Globus pallidus (tissue), 1 donor: ENCODE results near the gene CMTM1.
"Not testable (repeated sequence)": the region's sequence is repeated elsewhere in the genome, so short reads cannot be mapped to it uniquely, and the experiment has no call there.

ENCODE experiments used
- DNase-seq: peaks from one replicate; pipeline ENCODE4 v3.0.0-alpha.2; 2015; ENCODE audit warnings: low spot score

CMTM1 gene

DNA sequence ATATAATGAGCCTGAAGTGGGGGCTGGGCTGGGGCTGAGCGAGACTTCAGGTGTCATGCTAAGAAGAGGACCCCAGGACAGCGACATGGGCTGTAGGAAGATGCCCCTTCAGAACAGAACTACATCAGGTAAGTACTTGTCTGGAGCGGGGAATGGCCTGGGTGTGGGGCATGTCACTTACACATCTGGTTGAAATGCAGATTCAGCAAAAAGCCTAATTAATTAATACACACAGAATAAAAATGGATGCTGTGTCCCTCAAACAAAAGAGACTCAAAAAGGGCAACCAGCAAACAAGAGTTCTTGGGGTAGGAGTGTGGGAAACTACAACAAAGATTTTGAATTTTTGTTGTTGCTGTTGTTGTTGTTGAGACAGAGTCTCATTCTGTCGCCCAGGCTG lies 24.8 kb downstream of the CMTM1 start:
- DNase-seq = no peak

DNA sequence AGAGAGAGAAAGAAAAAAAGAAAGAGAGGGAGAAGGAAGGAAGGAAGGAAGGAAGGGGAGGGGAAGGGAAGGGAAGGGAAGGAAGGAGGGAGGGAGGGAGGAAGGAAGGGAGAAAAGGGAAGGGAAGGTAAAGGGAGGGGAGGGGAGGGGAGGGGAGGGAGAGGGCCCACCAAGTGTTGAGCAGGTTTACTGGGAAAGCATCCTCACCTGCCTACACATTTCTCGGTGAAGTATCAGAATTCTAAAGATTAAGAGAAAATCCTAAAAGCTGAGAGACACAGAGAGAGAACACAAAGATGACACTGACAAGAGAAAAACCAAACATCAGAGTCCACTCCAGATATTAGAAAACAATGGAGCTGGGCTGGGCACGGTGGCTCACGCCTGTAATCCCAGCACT lies 26.0 kb downstream of the CMTM1 start:
- DNase-seq = no peak

DNA sequence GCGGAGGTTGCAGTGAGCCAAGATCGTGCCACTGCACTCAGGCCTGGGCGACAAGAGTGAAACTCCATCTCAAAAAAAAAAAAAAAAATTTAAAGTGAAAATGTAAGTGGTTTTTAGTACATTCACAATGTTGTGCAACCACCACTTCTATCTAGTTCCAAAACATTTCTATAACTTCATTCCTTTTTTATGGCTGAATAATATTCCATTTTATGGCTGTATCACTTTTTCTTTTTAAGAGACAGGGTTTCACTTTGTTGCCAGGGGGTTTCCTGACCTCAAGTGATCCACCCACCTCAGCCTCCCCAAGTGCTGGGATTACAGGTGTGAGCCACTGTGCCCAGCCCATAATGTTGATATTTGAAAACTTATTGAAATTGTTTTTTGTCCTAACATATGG lies 26.6 kb downstream of the CMTM1 start:
- no peak for DNase-seq

DNA sequence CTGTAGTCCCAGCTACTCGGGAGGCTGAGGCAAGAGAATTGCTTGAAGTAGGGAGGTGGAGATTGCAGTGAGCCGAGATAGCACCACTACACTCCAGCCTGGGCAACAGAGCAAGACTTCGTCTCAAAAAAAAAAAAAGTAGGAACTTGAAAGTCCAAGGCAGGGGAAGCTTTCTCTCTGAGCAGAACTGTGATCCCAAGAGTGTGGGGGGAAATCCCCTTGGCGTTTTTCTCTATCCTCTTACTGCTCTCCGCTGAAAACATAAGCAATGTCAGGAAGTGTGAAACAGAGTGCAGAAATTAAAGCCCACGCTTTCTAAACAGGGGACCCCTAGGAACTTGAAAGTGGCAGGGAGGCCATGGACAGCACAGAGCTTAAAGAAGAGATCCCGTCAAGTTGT lies 28.5 kb downstream of the CMTM1 start:
- DNase-seq = no peak

DNA sequence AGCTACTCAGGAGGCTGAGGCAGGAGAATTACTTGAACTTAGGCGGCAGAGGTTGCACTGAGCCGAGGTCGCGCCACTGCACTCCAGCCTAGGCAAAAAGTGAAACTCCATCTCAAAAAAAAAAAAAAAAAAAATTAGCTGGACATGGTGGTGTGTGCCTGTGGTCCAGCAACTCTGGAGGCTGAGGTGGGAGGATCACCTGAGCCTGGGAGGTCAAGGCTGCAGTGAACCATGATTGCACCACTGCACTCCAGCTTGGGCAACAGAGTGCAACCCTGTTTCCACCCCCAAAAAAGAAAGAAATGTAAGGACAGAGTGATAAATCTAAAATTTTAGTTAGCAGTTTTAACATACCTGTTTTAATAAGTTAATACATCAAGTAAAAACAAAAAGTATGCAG lies 30.3 kb downstream of the CMTM1 start:
- DNase-seq = not testable (repeated sequence)

DNA sequence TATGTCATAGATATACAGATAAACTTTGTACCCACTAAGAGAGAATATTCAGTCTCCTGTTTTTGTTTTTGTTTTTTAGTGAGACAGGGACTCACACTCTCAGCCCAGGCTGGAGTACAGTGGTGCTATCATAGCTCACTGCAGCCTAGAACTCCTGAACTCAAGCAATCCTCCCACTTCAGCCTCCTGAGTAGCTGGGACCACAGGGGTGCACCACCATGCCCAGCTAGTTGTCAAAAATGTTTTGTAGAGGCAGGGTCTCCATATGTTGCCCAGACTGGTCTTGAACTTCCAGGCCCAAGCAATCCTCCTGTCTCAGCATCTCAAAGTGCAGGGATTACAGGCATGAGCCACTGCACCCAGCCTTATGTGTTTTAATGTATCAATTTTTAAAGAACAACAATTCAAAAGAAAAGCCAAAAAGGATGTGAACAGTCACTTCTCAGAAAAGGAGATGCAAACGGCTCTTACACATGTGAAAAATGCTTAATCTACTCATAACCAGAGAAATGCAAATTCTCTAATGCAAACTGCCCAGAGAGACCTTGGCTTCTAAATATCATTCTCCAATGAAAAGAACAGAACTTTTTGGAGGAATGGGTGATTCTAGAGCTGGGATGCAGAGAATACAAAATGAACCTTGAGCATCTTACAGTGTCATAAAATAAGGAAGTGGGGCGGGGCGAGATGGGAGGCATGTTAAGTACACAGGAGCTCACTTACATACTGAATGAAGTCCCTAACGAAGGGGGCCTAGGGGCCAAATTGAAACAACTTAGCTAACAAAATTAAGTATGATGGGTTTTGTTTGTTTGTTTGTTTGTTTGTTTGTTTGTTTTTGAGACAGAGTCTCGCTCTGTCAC lies 31.0 kb downstream of the CMTM1 start:
- DNase-seq = no peak

DNA sequence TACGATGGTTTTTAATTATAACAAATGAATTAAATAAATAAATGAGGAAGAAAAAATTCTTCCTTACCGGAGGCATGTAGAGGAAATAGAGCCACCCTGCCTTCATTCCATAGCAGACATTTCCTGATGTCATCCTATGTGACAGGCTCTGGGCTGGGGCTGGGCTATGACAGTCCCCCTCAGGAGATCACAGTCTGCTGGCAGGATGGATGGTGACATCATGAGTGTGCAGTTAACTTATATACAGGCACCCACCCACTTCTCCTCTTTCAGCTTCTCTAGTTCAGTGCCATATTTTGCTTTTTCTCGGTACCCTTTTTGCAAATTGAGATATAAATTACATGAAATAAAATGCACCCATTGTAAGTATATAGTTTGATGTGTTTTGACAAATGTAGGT lies 31.9 kb downstream of the CMTM1 start:
- DNase-seq = no peak

DNA sequence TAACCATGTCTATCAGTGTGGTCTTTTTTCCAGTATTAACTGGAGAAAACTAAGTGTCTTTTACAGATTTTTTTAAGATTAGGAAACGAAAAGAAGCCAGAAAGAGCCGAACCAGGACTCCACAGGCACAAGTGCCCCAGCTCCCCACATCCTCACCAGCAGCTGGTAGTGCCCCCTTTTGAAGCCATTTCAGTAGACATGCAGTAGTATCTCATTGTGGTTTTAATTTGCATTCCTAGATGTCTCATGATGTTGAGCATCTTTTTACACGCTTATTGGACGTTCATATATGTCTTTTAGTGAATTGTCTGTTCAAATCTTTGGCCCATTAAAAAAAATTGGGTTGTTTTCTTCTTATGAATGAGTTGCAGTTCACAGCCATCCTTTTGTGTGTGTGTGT lies 33.5 kb downstream of the CMTM1 start:
- no peak for DNase-seq

DNA sequence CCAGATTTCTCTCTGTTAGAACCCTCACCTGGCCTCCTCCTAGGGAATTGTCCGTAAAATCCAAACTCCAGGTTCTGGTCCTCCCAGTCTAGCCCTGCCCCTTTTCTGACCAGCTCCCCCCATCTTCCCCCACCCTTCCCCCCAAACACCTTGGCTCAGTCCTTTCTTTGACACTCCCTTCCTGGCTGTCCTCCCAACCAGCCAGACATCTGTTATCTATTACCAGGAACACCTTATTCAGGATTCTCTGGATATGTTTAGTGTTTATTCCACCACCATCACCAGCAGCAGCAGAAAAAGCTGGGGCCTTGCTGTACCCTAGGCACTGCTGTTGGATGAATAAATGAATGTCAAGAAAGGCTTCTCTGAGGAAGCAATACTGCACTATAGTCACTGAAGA lies 34.2 kb downstream of the CMTM1 start:
- no peak for DNase-seq

DNA sequence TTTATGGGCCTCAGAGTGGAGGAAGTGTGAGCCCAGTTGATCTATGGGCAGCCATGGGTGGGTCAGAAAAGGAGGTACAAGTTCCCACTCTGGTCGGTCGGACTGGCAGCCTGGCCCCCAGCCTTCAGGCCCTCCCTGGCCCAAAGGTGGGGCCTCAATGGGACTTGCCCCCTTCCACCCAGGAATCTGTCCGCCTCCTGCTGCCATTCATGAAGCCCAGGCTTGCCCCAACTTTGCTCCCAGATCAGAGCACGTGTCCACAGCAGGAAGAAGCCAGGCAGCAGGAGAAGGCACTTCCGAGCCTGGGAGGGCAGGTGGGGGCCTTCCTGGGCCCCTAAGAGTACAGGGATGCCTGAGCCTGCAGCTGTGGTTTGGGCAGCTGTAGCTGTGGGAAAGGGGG lies 35.2 kb downstream of the CMTM1 start:
- DNase-seq = no peak

DNA sequence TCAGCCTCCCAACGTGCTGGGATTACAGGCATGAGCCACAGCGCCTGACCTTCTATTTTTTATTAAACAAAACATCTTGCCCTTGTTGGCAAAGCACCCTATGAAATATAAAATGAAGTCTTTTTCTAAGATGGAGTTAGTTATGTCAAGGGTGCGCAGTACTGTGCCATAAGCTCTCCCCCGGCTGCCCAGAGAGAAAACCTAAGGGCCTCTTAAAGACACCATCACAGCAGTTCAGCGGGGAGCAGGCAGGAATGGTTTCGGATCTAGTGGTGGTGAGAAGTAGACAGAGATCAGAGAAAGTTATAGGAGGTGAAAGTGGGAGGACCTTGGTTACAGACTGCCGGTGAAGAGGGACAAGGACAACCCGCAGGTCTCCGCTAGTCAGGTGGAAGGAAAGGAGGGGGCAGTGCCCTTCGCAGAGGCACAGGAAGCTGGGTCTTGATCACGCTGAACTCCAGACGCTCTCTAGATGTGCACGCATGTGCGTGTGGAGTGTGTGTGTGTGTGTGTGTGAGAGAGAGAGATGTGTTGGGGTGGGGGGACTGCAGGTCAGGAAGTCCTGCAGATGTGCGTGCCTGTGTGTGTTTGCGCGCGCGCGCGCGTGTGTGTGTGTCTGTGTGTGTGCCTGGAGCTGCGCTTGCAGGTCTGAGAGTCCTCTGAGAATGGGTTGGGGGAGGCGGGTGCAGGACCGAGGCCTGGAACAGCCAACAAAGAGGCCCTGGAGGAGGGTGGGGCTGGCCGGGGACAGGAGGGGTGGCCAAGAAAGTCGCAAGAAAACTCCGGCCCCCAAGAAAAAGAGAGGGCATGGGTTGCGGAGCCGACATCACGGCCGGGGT lies 37.5 kb downstream of the CMTM1 start:
- no peak for DNase-seq

DNA sequence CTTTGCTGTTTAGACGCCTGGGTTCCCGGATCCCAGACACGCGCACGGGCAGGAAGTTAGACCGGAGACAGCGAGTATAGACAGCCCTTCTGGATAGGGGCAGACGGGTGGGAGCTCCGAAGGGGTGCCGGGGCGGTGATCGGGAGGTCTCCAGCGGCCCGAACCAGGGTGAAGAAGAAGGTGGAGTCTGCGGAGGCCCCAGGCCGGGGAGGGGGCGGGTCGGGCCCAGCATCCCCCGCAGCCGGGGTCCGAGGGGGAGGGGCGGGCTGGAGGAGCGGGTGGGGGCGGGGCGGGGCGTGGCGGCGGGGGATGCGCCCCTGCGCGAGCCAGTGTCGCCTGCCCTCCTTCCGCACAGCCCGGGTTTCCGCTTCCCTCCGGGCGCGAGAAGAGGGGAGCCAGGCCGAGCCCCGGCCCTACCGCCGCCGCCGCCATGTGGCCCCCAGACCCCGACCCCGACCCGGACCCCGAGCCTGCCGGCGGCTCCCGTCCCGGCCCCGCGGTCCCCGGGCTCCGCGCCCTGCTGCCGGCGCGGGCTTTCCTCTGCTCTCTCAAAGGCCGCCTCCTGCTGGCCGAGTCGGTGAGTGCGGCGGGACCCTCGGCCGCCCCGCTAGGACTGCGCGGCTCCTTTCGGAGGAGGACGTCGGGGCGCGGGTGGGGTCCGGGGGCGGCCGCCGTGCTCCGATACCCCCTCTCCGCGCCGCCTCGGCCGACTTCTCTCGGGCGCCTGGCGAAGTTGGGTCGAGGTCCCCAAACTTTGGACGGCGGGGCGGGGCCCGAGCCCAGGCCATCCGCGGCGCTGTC lies 38.3 kb downstream of the CMTM1 start, which contains the start of gene CMTM3:
Gene CMTM3, plus strand, starts transcription at position 329 of the 801 bp plus-strand sequence. Its CDS starts 102 bp downstream, at position 431.
- DNase-seq = no peak

DNA sequence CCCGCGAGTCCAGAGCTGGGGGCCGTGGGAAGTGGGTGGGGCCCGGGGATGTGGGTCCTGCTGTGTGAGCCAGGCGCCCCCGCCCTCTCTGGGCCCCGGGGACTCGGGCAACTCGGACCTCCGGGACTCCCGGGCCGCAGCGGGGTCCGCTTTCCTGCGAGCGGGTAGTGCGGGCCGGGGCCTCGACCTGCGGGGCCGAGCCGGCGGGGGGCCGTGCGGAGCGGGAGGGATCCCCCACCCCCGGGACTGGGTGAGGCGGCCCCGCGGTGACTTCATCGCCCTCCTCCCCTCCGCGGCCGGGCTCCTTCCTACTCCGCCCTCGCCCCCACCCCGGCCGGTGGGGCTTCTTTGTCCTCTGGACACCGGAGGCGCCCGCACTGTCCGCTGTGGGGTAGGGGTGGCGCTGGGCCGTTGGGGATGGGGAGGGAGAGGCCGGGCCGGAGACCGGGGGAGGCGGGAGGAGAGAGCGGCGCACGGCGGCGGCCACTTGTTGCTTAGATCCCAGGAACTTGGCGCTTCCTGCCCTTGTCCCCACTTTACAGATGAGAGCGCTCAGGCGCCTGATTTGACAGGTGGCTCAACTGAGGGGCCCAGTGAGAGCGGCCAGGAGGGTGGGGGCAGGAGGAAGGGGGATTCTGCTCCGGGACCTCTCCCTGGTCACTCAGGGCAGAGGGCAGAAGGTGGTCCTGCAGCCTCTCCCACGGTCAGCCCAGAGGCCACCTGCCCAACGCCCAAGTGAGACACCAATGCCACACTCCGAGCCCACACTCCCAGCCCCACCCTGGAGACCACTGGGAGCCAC lies 39.1 kb downstream of the CMTM1 start:
- no peak for DNase-seq

DNA sequence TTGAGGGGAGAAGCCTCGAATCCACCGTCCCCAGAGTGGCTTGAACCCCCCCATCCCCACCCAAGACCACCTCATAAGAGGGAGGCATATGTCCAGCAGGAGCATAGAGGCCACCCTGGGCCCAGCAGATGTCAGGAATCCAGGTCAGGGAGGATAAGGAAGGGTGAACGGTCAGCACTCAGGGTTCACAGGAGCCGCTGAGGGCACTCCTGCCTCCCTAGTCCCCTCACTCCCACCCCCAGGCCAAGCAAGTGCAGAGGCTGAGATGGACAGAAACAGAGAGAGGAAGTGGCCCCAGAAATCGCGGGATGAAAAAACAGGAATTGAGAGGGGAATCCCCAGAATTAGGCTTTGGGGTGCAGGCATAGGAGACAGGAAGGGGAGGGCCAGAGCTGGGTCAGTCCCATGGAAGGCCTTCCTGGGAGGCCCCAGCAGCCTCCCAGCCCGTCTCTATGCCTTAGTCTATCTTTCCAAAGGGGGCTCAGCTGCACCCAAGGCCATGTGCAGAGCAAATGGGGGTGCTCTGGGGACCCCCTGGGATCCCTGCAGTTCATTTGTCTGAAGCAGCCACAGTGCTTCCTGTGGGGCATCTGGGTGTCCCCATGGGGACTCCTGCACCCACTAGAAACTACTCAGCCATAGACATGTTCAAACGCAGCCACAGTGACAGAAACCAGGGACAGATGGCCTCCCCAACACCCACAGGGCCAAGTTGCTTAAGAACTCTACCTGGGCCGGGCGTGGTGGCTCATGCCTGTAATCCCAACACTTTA lies 39.9 kb downstream of the CMTM1 start:
- DNase-seq = no peak

DNA sequence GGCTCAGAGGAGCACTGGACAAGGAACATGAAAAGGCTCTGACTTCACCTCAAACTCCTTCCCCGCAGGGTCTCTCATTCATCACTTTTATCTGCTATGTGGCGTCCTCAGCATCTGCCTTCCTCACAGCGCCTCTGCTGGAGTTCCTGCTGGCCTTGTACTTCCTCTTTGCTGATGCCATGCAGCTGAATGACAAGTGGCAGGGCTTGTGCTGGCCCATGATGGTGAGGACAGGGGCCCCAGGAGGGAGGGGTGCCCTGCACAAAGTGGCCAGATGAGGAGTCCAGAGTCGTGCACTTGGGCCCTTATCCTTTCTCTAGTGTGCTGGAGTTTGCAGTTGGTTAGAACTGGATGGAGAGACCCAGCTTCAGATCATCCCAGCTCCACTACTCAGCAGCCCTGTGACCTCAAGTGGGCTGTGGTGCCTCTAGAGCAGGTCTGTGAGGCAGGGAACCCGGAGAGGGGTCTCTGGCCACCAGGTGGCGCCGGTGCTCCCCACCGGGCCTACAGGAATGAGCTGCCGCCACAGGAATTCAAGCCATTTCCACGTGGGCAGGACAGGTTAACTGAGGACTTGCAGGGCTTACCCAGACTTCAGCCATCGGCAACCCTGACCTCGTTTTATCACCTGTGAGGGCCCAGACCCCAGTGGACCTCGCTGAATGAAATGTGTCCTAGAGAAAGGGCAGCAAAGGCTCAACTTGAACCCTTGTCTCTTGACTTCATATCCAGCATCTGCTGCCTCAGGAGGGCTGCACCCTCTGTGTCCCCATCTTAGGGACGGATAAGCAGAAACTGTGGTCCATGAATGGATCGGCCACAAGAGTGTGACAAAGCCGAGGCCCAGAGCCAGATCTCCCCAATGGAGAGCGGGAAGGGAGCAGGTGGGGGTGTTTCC lies 42.3 kb downstream of the CMTM1 start:
- DNase-seq = peak; percentile 61

DNA sequence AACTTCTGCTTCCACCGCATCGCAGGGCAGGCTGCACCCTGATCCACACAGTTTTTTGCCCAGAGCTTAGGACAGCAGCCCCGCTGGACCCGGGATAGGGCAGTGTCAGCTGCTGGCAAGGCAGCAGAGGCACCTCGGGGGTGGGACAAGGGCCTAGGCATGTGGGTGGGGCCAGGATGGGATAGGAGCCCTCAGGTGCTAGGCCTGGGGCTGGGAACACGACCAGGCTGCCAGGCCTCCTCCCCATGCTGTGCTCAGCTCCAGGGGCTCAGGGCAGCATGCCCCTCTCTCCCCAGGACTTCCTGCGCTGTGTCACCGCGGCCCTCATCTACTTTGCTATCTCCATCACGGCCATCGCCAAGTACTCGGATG lies 42.9 kb downstream of the CMTM1 start:
- no peak for DNase-seq

DNA sequence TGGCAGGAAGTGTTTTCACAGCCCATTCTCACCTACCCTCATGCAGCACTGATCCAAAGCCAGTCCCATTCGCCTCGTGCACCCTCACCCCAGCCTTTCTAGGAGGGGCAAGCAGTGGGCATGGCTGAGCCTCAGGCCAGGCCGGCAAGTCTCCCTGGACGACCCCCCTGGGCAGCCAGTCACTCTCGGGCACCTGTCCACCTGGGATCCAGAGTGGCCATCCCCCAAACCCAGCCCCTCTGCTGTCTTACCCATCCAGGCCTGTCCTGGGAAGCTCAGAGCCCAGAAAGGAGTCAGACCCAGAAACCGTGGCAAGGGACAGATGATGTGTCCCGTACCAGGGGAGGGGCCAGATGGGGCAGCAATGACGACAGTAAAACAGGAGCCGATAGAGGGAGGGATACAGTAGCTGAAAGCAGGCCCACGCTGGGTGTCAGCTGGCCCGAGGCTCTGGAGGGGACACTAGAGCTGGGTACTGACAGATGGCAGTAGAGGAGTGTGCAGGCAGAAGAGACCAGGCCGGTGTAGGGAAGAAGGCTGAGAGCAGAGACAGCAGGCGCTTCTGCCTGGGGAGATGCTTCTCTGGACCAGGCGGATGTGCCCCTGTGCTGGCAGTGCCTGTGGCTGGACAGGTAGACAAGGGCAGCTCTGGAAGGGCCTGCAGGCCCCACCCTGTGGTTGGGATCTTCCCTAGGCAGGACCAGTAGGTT lies 44.0 kb downstream of the CMTM1 start:
- no peak for DNase-seq

DNA sequence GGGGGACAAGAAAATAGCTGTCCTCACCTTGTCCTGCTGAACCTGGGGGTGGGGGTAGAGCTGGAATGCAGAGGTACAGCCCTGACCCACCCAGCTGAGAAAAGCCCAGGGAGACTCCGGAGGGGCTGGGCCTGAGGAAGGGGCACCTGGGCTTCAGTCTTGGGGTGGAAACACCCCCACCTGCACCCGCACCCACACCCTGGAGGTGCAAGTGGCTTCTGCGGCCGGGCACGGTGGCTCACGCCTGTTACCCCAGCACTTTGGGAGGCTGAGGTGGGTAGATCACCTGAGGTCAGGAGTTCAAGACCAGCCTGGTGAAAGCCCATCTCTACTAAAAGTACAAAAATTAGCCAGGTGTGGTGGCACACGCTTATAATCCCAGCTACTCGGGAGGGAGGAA lies 45.7 kb downstream of the CMTM1 start:
- DNase-seq = not testable (repeated sequence)

DNA sequence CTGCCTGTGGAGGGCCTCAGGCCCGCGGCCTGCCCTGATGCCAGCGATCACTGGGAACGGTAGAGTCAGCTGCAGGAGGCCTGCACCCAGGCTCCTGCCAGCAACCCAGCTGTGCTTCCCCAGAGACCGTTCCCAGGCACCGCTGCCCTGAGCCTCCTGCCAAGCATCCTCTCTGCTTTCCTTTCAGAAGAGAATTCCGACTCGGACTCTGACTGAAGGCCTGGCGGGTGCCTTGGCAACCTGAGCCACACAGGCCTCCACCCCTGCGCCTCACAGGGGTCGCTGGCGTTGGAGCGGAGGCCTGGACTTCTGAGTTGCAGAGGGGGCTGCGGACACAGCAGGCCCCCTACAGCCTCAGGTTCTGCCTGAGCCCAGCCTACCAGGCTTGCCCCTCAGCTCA lies 46.2 kb downstream of the CMTM1 start:
- DNase-seq = no peak
